ENCODE results near the gene AK5. TPM values are rescaled to one million over a fixed set of nuclear protein-coding genes. Genes with fewer than 3 reads are reported as not detected.

Gene AK5
- total and polyA plus RNA-seq, 2 of the 13 experiments (the other 11 are each of a cell fraction or from before 2014, with no cell fraction given), result not detected

DNA sequence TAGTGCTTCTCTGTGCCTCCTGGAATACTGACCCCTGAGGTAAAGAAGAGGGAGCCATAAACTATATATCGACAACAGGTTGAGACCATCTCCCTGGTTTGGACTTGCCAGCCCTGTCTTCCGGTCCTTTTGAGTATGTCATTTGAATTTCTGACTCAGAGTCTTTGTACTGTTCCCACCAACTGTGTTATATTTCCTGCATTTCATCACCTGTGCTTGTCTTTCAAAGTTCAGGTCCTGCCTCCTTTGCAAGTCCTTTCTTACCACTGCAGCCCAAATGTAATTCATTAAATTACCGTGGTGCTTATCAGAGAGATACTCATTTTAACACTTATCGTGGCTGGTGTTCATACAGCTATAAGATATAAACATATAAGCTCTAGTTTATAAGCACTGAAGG is 10.7 kb downstream of the AK5 start (continued):
- TF ChIP-seq JUND (CRISPR knock-in tag; IDR thresholded peaks at IDR 0.05), result no peak

DNA sequence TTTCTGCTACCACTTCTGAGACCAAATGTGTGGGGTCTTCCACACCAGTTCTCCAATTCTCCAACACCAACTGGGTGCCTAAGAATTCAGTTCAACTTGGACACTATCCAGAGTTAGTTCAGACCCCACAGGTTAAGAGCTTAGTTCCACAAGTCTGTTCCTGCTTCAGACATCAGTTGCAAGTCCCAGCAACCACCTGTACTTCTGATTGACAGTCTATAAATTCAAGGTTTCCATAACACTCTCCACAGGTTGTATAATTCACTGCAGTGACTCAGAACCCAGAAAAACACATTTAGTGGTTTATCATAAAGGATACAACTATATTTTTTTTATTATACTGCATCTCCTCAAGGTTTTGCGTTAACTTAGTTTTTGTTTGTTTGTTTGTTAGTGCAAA is 18.7 kb downstream of the AK5 start:
- no peaks in the 10 kb centered on the region for H3K4me1 ChIP-seq (ENCODE audit: insufficient read depth, low read length)
- ChIA-PET CTCF (ENCODE audit: low intra/inter-chr PET ratio, low total read pairs) (no interaction called here), POLR2A (no interaction called here)
- H3K4me2 ChIP-seq (ENCODE audit: low read depth, low read length), result no peak overlapping the region
- H3K4me3 ChIP-seq (replicated peaks in 1 of 3; ENCODE audit: insufficient read depth in 1 of 3, low read depth in 2 of 3, low read length in 3 of 3), result no peak overlapping the region
- H3K36me3 ChIP-seq (replicated peaks in 1 of 2; ENCODE audit: control insufficient read depth in 1 of 2, insufficient read depth in 2 of 2, low read length in 2 of 2), result no peaks in the 10 kb centered on the region
- H3K27me3 ChIP-seq (ENCODE audit: control insufficient read depth in 1 of 2, insufficient read depth in 2 of 2, low read length in 2 of 2), result peaks cover 0 to 6% of the 10 kb centered on the region in 2 experiments; a peak in 1 of 5 replicates
- H3K9ac ChIP-seq (ENCODE audit: insufficient read depth, low read depth, low read length), result no peak overlapping the region
- DNase-seq (ENCODE audit: low spot score), result no peak
- in situ Hi-C loops (cut with HindIII; ENCODE audit: extremely low pct_ligation_motif_present, low pct_unique_long_range_greater_than_20kb), result no loop called here
- H3K9me3 ChIP-seq (ENCODE audit: low read length), result no peaks in the 10 kb centered on the region
- no peak for FAIRE-seq
- H2AFZ ChIP-seq (ENCODE audit: low read length), result no peak overlapping the region
- intact Hi-C loops (cut with micrococcal nuclease; ENCODE audit: unreplicated experiment), result no loop called here
- no TSS peak for BruUV-seq (replicated peaks)
- H3K79me2 ChIP-seq (ENCODE audit: insufficient read depth, low read length), result no peaks in the 10 kb centered on the region
- H4K20me1 ChIP-seq (ENCODE audit: insufficient read depth, low read length), result no peaks in the 10 kb centered on the region
- no peak for ATAC-seq
- 0% methylated on average over 1 of the region's 1 CpG for WGBS (ENCODE audit: low lambda C conversion rate)
- no peak overlapping the region for H3K27ac ChIP-seq (ENCODE audit: extremely low read length, insufficient read depth, low read length)
- no peak for TF ChIP-seq BCLAF1 (IDR thresholded peaks at IDR 0.05)
- no peak for TF ChIP-seq ZNF337 (CRISPR knock-in tag; IDR thresholded peaks at IDR 0.05; ENCODE audit: borderline replicate concordance, low read depth)
- no peak for TF ChIP-seq ZBTB38 (CRISPR knock-in tag; IDR thresholded peaks at IDR 0.05)
- TF ChIP-seq KDM2A (CRISPR knock-in tag; IDR thresholded peaks at IDR 0.05; ENCODE audit: borderline replicate concordance, low read depth), result no peak
- no peak for TF ChIP-seq ARNT (IDR thresholded peaks at IDR 0.05)
- TF ChIP-seq, protein P1, sequence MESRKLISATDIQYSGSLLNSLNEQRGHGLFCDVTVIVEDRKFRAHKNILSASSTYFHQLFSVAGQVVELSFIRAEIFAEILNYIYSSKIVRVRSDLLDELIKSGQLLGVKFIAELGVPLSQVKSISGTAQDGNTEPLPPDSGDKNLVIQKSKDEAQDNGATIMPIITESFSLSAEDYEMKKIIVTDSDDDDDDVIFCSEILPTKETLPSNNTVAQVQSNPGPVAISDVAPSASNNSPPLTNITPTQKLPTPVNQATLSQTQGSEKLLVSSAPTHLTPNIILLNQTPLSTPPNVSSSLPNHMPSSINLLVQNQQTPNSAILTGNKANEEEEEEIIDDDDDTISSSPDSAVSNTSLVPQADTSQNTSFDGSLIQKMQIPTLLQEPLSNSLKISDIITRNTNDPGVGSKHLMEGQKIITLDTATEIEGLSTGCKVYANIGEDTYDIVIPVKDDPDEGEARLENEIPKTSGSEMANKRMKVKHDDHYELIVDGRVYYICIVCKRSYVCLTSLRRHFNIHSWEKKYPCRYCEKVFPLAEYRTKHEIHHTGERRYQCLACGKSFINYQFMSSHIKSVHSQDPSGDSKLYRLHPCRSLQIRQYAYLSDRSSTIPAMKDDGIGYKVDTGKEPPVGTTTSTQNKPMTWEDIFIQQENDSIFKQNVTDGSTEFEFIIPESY (CRISPR knock-in tag; IDR thresholded peaks at IDR 0.05), result no peak
- TF ChIP-seq BRF2 (CRISPR knock-in tag; IDR thresholded peaks at IDR 0.05), result no peak
- TF ChIP-seq, protein P2, sequence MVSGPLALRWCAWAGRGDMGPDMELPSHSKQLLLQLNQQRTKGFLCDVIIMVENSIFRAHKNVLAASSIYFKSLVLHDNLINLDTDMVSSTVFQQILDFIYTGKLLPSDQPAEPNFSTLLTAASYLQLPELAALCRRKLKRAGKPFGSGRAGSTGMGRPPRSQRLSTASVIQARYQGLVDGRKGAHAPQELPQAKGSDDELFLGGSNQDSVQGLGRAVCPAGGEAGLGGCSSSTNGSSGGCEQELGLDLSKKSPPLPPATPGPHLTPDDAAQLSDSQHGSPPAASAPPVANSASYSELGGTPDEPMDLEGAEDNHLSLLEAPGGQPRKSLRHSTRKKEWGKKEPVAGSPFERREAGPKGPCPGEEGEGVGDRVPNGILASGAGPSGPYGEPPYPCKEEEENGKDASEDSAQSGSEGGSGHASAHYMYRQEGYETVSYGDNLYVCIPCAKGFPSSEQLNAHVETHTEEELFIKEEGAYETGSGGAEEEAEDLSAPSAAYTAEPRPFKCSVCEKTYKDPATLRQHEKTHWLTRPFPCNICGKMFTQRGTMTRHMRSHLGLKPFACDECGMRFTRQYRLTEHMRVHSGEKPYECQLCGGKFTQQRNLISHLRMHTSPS (CRISPR knock-in tag; IDR thresholded peaks at IDR 0.05; ENCODE audit: low read depth), result no peak
- TF ChIP-seq SIX1 (CRISPR knock-in tag; IDR thresholded peaks at IDR 0.05; ENCODE audit: borderline replicate concordance), result no peak
- TF ChIP-seq MBNL3 (CRISPR knock-in tag; conservative IDR thresholded peaks at IDR 0.05), result no peak
- TF ChIP-seq TGIF2 (CRISPR knock-in tag; IDR thresholded peaks at IDR 0.05), result no peak
